ENCODE measurements around the gene HIP1R.
"Not testable (repeated sequence)": the region's sequence is repeated elsewhere in the genome, so short reads cannot be mapped to it uniquely, and the experiment has no call there.

HIP1R gene

GRCh38 chr12:122896662-122897061 lies 61.4 kb downstream of the HIP1R start:
- no peak for DNase-seq

GRCh38 chr12:122899887-122900286 lies 64.6 kb downstream of the HIP1R start:
- no peak for DNase-seq

- DNase-seq: no peak
Observed at GRCh38 chr12:122902854-122903692, 67.8 kb downstream of the HIP1R start.

- DNase-seq: no peak
Observed at GRCh38 chr12:122903693-122904034, 68.4 kb downstream of the HIP1R start.

GRCh38 chr12:122905258-122905657 lies 70.0 kb downstream of the HIP1R start:
- not testable (repeated sequence) for DNase-seq

GRCh38 chr12:122908915-122909314 lies 73.7 kb downstream of the HIP1R start:
- DNase-seq: no peak

GRCh38 chr12:122909442-122910288 lies 74.4 kb downstream of the HIP1R start:
- DNase-seq: no peak
